ENCODE measurements around the gene INPP5A.

INPP5A gene

GRCh38 chr10:132602614-132603013, 65.0 kb downstream of the INPP5A start:
- no peak for DNase-seq

GRCh38 chr10:132603851-132604533, 66.4 kb downstream of the INPP5A start:
- no peak for DNase-seq

DNA sequence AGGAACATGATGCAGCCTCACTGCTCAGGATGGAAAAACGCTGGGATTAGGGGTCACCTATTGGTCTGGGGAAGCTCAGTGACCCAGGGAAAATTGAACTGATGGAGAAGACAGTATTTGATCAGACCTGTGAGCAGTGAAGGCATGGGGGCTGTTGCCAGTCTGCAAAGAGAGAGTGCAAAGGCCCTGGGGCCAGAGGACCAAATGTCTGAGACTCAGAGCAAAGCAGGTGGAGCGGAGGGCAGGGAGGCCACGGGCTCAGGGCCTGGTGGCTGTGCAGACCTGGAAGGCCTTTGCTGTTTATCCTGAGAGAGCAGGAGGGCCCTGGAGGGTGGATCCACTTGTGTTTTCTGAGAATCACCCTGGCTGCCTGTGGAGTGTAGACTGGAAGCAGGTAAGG, 67.1 kb downstream of the INPP5A start:
- DNase-seq, result no peak

DNA sequence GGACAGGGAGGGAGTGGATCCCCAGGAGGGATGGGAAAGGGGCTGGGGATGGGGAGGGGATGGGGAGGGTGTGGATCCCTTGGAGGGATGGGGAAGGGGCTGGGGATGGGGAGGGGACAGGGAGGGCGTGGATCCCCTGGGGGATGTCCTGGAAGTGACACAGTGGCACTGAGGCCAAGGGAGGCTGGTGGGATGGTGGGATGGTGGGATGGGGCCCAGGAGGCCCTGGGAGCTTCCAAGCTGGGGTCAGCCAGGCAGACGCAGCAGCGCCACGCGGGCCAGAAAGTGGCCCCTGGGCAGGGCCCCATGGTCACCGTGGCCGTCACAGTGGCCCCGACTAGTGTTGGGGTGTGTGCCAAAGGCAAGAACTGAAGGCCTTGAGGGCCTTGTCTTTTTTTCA, 67.8 kb downstream of the INPP5A start:
- no peak for DNase-seq

DNA sequence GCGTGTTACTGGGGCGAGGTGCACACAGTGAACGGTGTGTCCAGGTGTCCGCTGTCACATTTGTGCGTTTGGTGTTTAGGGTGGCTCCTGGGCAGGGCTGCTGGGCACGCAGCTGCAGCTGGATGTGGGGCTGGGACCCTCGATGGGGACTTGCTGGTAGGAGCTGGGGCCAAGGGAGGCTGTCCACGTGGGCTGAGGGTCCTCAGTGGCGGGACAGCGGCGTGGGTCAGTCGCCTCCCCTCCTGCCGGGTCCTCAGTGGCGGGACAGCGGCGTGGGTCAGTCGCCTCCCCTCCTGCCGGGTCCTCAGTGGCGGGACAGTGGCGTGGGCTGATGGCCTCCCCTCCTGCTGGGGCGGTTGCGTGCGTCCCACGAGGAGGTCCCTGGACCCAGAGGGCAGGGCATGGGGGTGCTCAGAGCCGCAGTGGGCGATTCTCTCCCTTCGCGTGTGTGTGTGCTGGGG, 68.5 kb downstream of the INPP5A start:
- DNase-seq, result no peak

DNA sequence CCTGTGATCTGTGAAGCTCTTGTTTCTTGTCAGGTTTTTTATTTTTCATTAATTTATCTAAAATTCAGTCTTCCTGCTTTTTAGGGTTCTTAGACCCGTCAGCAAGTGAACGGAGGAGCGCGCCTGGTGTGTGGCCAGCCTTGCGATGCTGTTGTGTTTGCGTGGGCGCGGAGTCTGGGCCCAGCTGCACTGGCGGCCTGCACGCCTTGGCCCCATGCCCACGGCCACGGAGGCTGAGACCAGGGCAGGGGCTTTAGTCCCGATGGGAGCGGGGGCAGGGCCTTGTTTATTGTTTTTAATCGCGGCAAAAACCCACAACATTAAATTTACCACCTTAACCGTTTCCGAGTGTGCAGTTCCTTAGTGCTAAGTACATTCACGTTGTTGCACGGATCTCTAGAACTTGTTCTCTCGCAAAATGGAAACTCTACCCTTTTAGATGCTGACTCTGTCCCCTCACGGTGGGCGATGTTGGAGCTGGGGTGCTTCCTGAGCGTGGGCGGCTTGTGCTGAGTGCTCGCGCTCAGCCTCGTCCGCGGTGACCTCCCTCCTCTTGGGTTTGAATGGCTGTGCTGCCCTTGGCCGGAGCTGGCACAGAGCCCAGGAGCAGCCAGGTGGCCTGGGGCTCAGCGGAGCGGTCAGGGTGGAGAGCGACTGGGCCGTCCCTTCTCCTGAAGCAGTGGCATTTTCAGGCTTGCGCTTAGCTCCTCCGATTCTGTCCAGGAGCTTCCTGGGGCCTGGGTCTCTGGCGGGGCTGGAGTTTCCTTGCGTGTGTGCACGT, 69.1 kb downstream of the INPP5A start:
- DNase-seq, result no peak

DNA sequence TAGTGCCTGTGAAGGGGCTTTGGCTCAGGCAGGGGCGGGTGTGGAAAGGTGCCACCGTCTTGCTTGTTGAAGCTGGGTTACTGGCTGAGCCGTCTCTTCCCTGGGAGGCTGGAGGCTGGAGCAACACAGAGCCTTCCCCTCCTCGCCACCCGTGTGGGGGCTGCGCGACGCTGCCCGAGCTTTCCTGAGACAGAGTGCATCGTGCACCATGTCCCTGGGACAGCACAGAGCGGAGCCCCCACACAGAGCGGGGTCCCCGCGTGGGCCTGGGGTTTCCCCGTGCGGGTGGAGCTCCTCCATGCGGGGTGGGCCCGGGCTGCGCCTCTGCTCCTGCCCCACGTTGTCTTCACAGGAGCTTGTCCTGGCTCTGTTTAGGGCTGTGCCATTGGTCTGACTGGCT, 69.9 kb downstream of the INPP5A start:
- DNase-seq, result no peak

- DNase-seq, result no peak
These were observed 70.4 kb downstream of the INPP5A start for GRCh38 chr10:132607961-132608495.

DNA sequence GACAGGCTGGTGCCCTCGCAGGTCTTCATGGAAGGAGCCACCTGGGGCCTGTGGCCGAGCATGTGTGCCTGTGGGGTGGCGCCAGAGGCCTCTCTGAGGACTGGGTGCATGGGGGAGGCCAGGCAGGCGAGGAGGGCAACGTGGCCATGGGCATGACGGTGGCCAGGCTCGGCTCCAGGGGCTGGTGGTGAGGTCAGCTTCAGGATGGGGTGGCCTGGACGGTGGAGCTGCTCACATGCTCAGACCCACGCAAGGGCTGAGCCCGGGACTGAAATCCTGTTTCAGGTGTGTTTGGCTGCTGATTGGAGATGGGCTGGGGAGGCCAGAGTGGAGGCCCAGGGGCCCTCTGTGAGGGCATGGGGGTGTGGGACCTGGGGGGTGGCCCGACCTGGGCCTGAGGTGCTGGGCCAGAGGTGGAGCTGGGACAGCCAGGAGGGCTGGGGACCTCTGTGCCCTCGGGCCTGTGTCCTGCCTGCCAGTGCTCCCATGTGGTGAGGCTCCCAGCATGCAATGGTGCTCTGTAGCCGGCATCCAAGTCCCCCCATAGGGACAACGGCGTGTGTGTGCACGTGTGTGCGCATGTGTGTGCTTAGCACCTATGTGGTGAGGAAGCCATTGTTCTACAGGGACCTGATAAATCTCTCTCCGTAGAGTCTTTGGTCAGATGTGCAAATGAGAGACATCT, 71.1 kb downstream of the INPP5A start:
- DNase-seq, result no peak

DNA sequence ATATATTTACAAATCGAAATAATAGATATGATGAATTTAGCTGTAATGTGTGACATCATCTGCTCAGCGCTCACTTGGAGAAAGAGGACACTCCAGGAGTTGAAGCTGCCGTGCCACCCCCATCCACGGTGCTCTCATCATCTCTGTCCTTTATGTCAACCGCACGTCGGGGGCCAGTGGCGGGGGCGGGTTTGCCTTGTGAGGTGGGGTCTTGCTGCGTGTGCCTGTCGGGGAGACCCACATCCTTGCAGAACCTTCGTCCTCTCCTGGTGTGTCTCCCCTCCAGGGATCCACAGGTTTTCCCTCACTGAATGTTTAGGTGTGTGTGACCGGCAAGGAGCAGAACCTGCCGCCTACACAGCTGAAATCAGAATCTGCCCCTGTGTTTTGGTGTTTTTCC, 71.6 kb downstream of the INPP5A start:
- DNase-seq, result no peak

- no peak for DNase-seq
These were observed 72.6 kb downstream of the INPP5A start for GRCh38 chr10:132610071-132610701.

DNA sequence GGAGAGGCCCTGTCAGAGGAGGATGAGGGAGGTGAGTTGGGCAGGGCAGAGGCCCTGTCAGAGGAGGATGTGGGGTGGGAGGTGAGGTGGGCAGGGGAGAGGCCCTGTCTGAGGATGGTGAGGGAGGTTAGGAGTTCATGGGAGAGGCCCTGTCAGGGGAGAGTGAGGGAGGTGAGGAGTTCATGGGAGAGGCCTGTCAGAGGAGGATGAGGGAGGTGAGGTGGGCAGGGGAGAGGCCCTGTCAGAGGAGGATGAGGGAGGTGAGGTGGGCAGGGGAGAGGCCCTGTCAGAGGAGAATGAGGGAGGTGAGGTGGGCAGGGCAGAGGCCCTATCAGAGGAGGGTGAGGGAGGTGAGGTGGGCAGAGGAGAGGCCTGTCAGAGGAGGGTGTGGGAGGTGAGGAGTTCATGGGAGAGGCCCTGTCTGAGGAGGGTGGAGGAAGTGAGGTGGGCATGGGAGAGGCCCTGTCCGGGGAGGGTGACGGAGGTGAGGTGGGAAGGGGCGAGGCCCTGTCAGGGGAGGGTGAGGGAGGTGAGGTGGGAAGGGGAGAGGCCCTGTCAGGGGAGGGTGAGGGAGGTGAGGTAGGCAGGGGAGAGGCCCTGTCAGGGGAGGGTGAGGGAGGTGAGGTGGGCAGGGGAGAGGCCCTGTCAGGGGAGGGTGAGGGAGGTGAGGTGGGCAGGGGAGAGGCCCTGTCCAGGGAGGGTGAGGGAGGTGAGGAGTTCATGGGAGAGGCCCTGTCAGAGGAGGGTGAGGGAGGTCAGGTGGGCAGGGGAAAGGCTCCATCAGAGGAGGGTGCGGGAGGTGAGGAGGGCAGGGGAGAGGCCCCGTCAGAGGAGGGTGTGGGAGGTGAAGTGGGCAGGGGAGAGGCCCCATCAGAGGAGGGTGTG, 73.7 kb downstream of the INPP5A start:
- no peak for DNase-seq

DNA sequence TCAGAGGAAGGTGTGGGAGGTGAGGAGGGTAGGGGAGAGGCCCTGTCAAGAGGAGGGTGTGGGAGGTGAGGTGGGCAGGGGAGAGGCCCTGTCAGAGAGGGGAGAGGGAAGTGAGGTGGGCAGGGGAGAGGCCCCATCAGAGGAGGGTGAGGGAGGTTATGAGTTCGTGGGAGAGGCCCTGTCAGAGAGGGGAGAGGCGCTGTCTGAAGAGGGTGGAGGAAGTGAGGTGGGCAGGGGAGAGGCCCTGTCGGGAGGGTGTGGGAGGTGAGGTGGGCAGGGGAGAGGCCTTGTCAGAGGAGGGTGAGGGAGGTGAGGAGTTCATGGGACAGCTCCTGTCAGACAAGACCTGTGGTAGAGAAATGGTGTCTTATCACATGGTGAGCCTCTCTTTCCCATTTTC, 74.4 kb downstream of the INPP5A start:
- no peak for DNase-seq

GRCh38 chr10:132612571-132613504, 75.3 kb downstream of the INPP5A start:
- DNase-seq, result no peak

- DNase-seq, result no peak
These were observed 76.2 kb downstream of the INPP5A start for GRCh38 chr10:132613566-132614348.

- DNase-seq, result no peak
These were observed 77.1 kb downstream of the INPP5A start for GRCh38 chr10:132614431-132615340.

- no peak for DNase-seq
These were observed 78.0 kb downstream of the INPP5A start for GRCh38 chr10:132615341-132616169.
